GM23248 (cell line): ENCODE results near the gene TSPAN3. TPM values are rescaled to one million over a fixed set of nuclear protein-coding genes. Genes with fewer than 3 reads are reported as not detected.

ENCODE experiments used
- DNase-seq: peaks from one replicate; pipeline ENCODE4 v3.0.0-alpha.2; 2015
- H2AFZ ChIP-seq: fragments of 200-600 bp; sonication (generic); 2 replicates; pipeline ENCODE4 v1.6.1; 2016; ENCODE audit warnings: antibody characterized with exemption
- H3F3A ChIP-seq: fragments of 200-600 bp; sonication (generic); 2 replicates; pipeline ENCODE4 v1.6.1; 2016; ENCODE audit warnings: mild to moderate bottlenecking, antibody characterized with exemption, mixed run types; ENCODE audit not compliant: insufficient read depth
- H3K27ac ChIP-seq: fragments of 200-600 bp; sonication (generic); 2 replicates; pipeline ENCODE4 v1.5.1; 2016; ENCODE audit warnings: mild to moderate bottlenecking
- H3K27me3 ChIP-seq: fragments of 200-600 bp; sonication (generic); replicated peaks from 2 replicates; pipeline ENCODE4 v1.6.1; 2016; ENCODE audit warnings: mild to moderate bottlenecking; ENCODE audit not compliant: insufficient read depth
- H3K36me3 ChIP-seq: fragments of 200-600 bp; sonication (generic); 2 replicates; pipeline ENCODE4 v1.6.1; 2016; ENCODE audit warnings: low read depth, mild to moderate bottlenecking
- H3K4me1 ChIP-seq: fragments of 200-600 bp; sonication (generic); 2 replicates; pipeline ENCODE4 v1.6.1; 2016; ENCODE audit warnings: mild to moderate bottlenecking; ENCODE audit not compliant: insufficient read depth
- H3K4me2 ChIP-seq: fragments of 200-600 bp; sonication (generic); one replicate; pipeline ENCODE4 v1.6.1; 2016; ENCODE audit warnings: mild to moderate bottlenecking; ENCODE audit not compliant: unreplicated experiment
- H3K4me3 ChIP-seq: fragments of 200-600 bp; sonication (generic); 2 replicates; pipeline ENCODE4 v1.5.1; 2016; ENCODE audit warnings: mild to moderate bottlenecking
- H3K79me2 ChIP-seq: fragments of 200-600 bp; sonication (generic); 2 replicates; pipeline ENCODE4 v1.6.1; 2016; ENCODE audit warnings: mild to moderate bottlenecking; ENCODE audit not compliant: insufficient read depth
- H3K9ac ChIP-seq: fragments of 200-600 bp; sonication (generic); 2 replicates; pipeline ENCODE4 v1.6.1; 2016; ENCODE audit warnings: mild to moderate bottlenecking
- H3K9me2 ChIP-seq: fragments of 200-600 bp; sonication (generic); 2 replicates; pipeline ENCODE4 v1.6.1; 2016; ENCODE audit warnings: mixed run types, mild to moderate bottlenecking, moderate library complexity; ENCODE audit not compliant: insufficient read depth
- H3K9me3 ChIP-seq: fragments of 200-600 bp; sonication (generic); one replicate; pipeline ENCODE4 v1.6.1; 2017; ENCODE audit warnings: low read depth
- H4K20me1 ChIP-seq: fragments of 200-600 bp; sonication (generic); 2 replicates; pipeline ENCODE4 v1.6.0; 2016; ENCODE audit not compliant: insufficient read depth
- EZH2 ChIP-seq: fragments of 200-600 bp; sonication (generic); IDR thresholded peaks from 2 replicates; pipeline ENCODE4 v1.6.1; 2018; ENCODE audit warnings: antibody characterized with exemption, mild to moderate bottlenecking; ENCODE audit not compliant: insufficient read depth, poor library complexity, severe bottlenecking
- EZH2phosphoT487 ChIP-seq: fragments of 200-600 bp; sonication (generic); IDR thresholded peaks from 2 replicates; pipeline ENCODE4 v1.6.1; 2018; ENCODE audit warnings: antibody characterized with exemption, moderate library complexity, mild to moderate bottlenecking, low read depth; ENCODE audit not compliant: insufficient read depth
- WGBS, 2 experiments: methylation state at CpG; one replicate each; pipeline ENCODE4 v1.1.6; 2015 to 2017; ENCODE audit warnings: low lambda C conversion rate in 2 of 2, low coverage in 1 of 2; ENCODE audit errors: missing lambda C conversion rate in 2 of 2; 5-methylcytosine and 5-hydroxymethylcytosine counted together
- in situ Hi-C: fragments of 300-500 bp; cut with MboI; formaldehyde crosslinking; loops from 2 replicates; pipeline ENCODE4 v1.15.0; 2020
- polyA plus RNA-seq: library from polyadenylated mRNA; unstranded; fragments of >200 nt; fragmentation: Nextera tagmentation; extraction: Ambion mirVana; gene quantifications from 2 replicates; pipeline ENCODE4 v1.2.1, GENCODE V29; 2016
- total RNA-seq: library from RNA; depleted of rRNA; stranded (reverse); fragments of >200 nt; shearing (Covaris generic); gene quantifications from 2 replicates; pipeline ENCODE4 v1.2.3, GENCODE V29; 2014

The TSPAN3 gene
- total and polyA plus RNA-seq, 2 experiments from 2014 or later = 307 to 321 TPM

DNA sequence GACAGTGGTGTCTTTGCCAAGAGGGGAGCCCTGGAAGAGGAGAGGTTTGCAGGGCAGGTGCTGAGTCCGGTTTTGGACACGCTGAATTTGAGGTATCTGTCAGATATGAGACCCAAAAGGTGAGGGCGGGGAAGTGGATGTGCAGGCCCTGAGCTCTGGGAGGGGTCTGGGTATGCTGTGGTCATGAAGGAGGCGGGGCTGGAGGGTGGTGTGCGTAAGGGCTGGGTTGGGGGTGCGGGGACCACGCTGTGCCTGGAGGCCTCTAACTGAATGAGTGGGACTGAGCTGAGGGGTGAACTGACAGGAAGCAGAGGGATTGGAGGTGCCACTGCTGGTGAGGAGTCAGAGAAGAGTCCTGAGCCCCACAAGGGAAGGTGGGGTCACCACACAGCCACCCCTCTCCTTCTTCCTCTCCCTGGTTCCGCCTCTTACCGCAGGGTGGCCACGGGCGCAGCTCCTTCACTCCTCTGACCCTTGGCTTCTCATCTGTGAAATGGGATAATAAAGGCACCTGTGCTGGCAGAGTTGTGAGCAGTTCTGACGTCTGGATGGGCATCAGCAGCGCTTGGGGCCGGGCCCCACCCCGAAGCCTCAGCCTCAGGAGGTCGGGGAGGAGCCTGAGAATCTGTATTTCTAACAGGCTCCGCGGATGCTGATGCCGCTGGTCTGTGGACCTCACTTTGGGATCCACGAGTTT, 47.2 kb downstream of the TSPAN3 start:
- no peak for DNase-seq
- Histone ChIP-seq H3F3A (no peaks in the 10 kb centered on the region), H3K27ac (no peak overlapping the region), H3K4me2 (no peak overlapping the region), H3K36me3 (no peaks in the 10 kb centered on the region), H3K4me3 (no peak overlapping the region), H3K4me1 (peaks cover 24% of the 10 kb centered on the region), H2AFZ (no peak overlapping the region), H3K27me3 (no peaks in the 10 kb centered on the region), H3K9me3 (no peaks in the 10 kb centered on the region), H3K79me2 (no peaks in the 10 kb centered on the region), H3K9me2 (no peaks in the 10 kb centered on the region), H3K9ac (no peak overlapping the region), H4K20me1 (no peaks in the 10 kb centered on the region)
- in situ Hi-C loops = no loop called here
- WGBS, 2 experiments = 66 to 70% methylated on average over 16 to 20 of the region's 20 CpGs
- TF ChIP-seq EZH2 = no peak
- no peak for TF ChIP-seq EZH2phosphoT487

DNA sequence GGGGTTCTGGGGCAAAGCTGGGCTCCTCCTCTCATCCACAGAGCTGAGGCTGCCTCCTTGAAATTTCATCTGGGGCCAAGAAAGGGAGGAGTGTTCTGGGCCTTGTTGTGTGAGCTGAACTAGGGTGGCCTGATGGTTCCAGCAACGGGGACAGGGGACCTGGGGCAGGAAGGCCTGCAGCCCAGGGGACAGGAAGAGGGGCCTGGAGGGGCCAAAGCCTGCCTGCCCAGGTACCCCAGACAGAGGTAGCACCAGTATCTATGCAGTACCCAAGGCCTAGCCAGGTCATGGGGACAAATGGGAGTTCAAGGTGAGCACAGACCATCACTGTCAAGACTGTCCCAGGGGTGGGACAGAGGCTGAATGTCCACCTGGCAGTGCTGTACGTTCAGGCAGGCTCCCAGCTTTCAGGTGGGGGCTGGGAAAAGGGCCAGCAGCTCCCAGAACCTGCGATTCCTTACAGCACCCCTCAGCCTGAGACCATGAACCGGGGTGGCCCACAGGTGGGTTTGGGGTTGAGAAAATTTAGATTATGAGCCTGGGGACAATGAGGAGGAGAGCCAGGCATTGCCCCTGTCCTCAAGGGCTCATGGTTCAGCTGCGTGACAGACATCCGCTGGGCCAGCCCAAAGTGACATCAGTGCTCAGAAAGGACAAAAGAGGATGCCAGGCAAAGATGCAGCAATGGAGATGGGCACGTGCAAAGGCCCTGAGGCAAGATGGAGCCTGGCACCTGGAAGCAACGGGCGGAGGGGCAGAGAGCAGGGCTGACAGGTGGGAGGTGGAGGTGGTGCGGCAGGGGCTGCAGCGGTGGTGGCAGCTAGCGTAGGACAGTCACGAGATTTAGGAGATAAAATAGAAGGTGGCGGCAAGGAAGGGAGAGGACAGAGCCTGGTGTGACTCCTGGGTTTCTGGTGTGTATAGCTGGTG, 48.0 kb downstream of the TSPAN3 start:
- DNase-seq = no peak
- H3K79me2 ChIP-seq = no peaks in the 10 kb centered on the region
- 0 out of 2 replicates have a peak overlapping the region, but pooled peaks have one; percentile 49 for H3K27ac ChIP-seq
- in situ Hi-C loops = no loop called here
- H2AFZ ChIP-seq = peak overlapping the region; percentile 71
- H3K27me3 ChIP-seq = no peaks in the 10 kb centered on the region
- no peaks in the 10 kb centered on the region for H3K9me2 ChIP-seq
- H3K9me3 ChIP-seq = no peaks in the 10 kb centered on the region
- H3K4me2 ChIP-seq = no peak overlapping the region
- WGBS, 2 experiments = 94 to 98% methylated on average over 13 to 14 of the region's 14 CpGs
- H4K20me1 ChIP-seq = no peaks in the 10 kb centered on the region
- H3K4me3 ChIP-seq = no peak overlapping the region
- H3F3A ChIP-seq = no peaks in the 10 kb centered on the region
- no peak for TF ChIP-seq EZH2
- no peak for TF ChIP-seq EZH2phosphoT487
- H3K4me1 ChIP-seq = peaks cover 24% of the 10 kb centered on the region
- no peaks in the 10 kb centered on the region for H3K36me3 ChIP-seq
- 0 out of 2 replicates have a peak overlapping the region, but pooled peaks have one; percentile 17 for H3K9ac ChIP-seq

DNA sequence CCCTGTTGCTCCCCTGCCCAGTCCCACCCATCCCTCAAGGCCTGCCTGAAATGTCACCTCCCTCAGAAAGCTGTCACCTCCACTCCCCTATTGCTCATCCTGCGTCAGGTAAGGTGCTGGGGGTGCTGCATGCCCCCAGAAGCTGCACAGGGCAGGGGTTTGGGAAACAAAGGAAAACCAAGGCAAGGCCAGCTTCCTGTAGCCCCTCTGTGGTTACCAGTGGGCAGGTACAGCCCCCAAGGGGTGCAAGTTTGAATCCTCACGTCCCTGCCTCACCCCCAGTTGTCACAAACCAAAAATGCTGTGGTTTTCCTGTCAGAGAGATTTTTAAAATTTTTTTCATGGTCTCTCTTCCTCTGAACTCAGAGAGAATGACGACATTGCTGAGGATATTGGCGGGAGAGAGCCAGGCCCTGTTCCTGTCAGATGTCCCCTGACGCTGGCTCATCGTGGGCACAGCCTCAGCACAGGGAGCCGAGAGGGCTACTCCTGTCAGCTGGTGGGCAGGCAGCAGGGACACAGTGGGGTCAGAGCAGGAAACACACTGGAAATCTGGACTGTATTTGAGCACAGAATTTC, 49.0 kb downstream of the TSPAN3 start:
- H3K4me1 ChIP-seq = peaks cover 24% of the 10 kb centered on the region
- no peaks in the 10 kb centered on the region for H3F3A ChIP-seq
- TF ChIP-seq EZH2 = no peak
- no peak for TF ChIP-seq EZH2phosphoT487
- H4K20me1 ChIP-seq = no peaks in the 10 kb centered on the region
- no peaks in the 10 kb centered on the region for H3K36me3 ChIP-seq
- no peaks in the 10 kb centered on the region for H3K27me3 ChIP-seq
- no peaks in the 10 kb centered on the region for H3K9me2 ChIP-seq
- in situ Hi-C loops = no loop called here
- H3K4me3 ChIP-seq = no peak overlapping the region
- H3K79me2 ChIP-seq = no peaks in the 10 kb centered on the region
- DNase-seq = peak; percentile 70
- peak overlapping the region; percentile 17; the same call in 1 of the 2 replicates for H3K9ac ChIP-seq
- H3K27ac ChIP-seq = peak overlapping the region; percentile 49
- 10 to 12% methylated on average over 7 of the region's 7 CpGs for WGBS, 2 experiments
- no peaks in the 10 kb centered on the region for H3K9me3 ChIP-seq
- H3K4me2 ChIP-seq = peak overlapping the region; percentile 52
- H2AFZ ChIP-seq = peak overlapping the region; percentile 71

DNA sequence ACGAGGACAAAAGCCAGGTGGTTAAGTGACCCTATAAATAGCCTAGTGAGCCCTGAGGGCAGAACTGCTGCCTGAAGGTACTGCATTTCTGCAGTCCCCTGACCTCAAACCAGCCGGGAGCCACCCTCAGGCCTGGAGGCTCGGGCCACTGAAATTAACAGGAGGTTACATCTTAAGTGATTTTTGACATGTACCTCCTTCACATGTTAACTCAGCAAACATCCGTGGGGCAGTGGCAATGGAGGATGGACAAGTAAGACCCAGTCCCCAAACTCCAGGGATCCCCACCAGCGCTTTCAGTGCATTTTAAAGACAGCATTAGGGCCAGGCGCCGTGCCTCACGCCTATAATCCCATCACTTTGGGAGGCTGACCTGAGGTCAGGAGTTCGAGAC, 49.8 kb downstream of the TSPAN3 start:
- no peaks in the 10 kb centered on the region for H3K9me3 ChIP-seq
- no peaks in the 10 kb centered on the region for H3K27me3 ChIP-seq
- H3F3A ChIP-seq = no peaks in the 10 kb centered on the region
- H3K4me3 ChIP-seq = no peak overlapping the region
- TF ChIP-seq EZH2 (no peak), EZH2phosphoT487 (no peak)
- H3K9me2 ChIP-seq = no peaks in the 10 kb centered on the region
- WGBS, 2 experiments = 97 to 98% methylated on average over 9 of the region's 9 CpGs
- H3K27ac ChIP-seq = no peak overlapping the region
- in situ Hi-C loops = no loop called here
- H4K20me1 ChIP-seq = no peaks in the 10 kb centered on the region
- H3K36me3 ChIP-seq = no peaks in the 10 kb centered on the region
- H3K4me2 ChIP-seq = no peak overlapping the region
- no peak for DNase-seq
- no peaks in the 10 kb centered on the region for H3K79me2 ChIP-seq
- H2AFZ ChIP-seq = no peak overlapping the region
- no peak overlapping the region for H3K9ac ChIP-seq
- peaks cover 24% of the 10 kb centered on the region for H3K4me1 ChIP-seq
